Ectodermal cell (in vitro differentiated cells): ENCODE data around the gene MEIKIN.
"Not testable (repeated sequence)": the region's sequence is repeated elsewhere in the genome, so short reads cannot be mapped to it uniquely, and the experiment has no call there.

ENCODE experiments used
- H3K27ac ChIP-seq: 2 replicates; pipeline ENCODE4 v1.7.0; 2013; ENCODE audit warnings: mild to moderate bottlenecking, low read depth, low read length; ENCODE audit not compliant: insufficient read depth, poor library complexity, severe bottlenecking
- H3K27me3 ChIP-seq: 2 replicates; pipeline ENCODE4 v1.7.0; 2013; ENCODE audit warnings: mild to moderate bottlenecking, low read length; ENCODE audit not compliant: insufficient read depth, control insufficient read depth, poor library complexity, severe bottlenecking
- H3K36me3 ChIP-seq: one replicate; pipeline ENCODE4 v1.7.0; 2013; ENCODE audit warnings: low read length; ENCODE audit not compliant: control insufficient read depth, insufficient read depth
- H3K4me1 ChIP-seq: one replicate; pipeline ENCODE4 v1.7.0; 2013; ENCODE audit warnings: low read length; ENCODE audit not compliant: control insufficient read depth, insufficient read depth
- H3K4me3 ChIP-seq: 2 replicates; pipeline ENCODE4 v1.7.0; 2013; ENCODE audit warnings: low read depth, low read length, control low read depth; ENCODE audit not compliant: insufficient read depth
- H3K9me3 ChIP-seq: 2 replicates; pipeline ENCODE4 v1.7.0; 2013; ENCODE audit warnings: mild to moderate bottlenecking, low read length, moderate library complexity; ENCODE audit not compliant: control insufficient read depth
- WGBS, 2 experiments: methylation state at CpG; one replicate each; pipeline ENCODE4 v1.1.7; 2013; ENCODE audit warnings: missing lambda C conversion rate in 2 of 2; 5-methylcytosine and 5-hydroxymethylcytosine counted together

The MEIKIN gene

DNA sequence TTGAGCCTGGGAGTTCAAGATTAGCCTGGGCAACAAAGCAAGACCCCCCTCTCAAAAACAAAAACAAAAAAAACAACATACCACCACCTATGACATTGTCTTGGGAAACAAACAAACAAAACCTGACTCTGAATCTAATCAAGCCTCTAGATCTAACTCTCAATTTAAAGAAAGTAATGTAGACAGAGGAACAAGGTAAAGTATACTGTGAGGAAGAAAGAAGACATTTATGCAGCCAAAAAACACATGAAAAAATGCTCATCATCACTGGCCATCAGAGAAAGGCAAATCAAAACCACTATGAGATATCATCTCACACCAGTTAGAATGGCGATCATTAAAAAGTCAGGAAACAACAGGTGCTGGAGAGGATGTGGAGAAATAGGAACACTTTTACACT, 167.3 kb downstream of the MEIKIN start:
- H3K36me3 ChIP-seq, H3K27me3 ChIP-seq, H3K4me1 ChIP-seq, H3K9me3 ChIP-seq, H3K4me3 ChIP-seq, H3K27ac ChIP-seq: not testable (repeated sequence)
- WGBS, 2 experiments, result no CpG with 5 or more reads among the region's 1 CpG

- no peaks in the 10 kb centered on the region for H3K4me1 ChIP-seq
- H3K9me3 ChIP-seq, result no peaks in the 10 kb centered on the region
- WGBS, 2 experiments, result 88 to 95% methylated on average over 1 of the region's 1 CpG
- no peaks in the 10 kb centered on the region for H3K27me3 ChIP-seq
- no peak overlapping the region for H3K27ac ChIP-seq
- no peak overlapping the region for H3K4me3 ChIP-seq
- H3K36me3 ChIP-seq, result no peaks in the 10 kb centered on the region
Measured at GRCh38 chr5:131776450-131776849, 169.0 kb downstream of the MEIKIN start.

DNA sequence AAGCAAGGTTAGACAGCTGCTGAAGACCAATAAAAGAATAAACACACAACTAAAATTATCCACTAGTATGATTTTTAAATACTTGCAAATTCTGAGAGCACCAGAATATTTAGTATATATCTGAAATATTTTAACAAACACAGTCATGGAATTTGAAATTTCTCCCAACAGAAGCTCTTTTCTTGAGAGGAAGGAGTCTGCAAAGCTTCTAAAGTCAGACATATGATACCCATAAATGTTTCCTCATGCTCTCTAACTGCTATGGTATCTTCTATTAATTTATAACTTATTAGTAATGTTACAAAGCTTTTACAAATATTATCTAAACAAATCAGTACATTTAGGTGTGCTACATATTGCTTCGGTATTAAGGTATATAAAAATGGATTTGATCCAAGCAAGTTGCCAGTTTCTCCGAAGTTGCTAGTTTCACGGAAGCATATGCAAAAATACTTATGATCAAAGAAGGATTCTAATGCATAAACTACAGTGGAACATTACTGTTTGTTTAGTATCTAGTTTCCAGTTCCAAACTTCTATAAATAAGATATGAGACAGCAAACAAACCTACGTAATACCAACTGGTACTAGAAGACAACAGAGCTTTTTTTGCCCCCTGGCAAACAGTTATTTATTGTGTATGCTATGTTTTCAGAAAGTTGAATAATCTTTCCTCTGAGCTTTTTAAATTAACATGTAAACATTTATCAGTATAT, 170.7 kb downstream of the MEIKIN start:
- no peak overlapping the region for H3K4me3 ChIP-seq
- no peaks in the 10 kb centered on the region for H3K9me3 ChIP-seq
- WGBS, 2 experiments, result 98 to 100% methylated on average over 3 to 4 of the region's 4 CpGs

GRCh38 chr5:131773805-131774204, 171.7 kb downstream of the MEIKIN start:
- Histone ChIP-seq H3K9me3 (no peaks in the 10 kb centered on the region), H3K27me3 (no peaks in the 10 kb centered on the region), H3K27ac (no peak overlapping the region), H3K4me1 (no peaks in the 10 kb centered on the region), H3K4me3 (no peak overlapping the region), H3K36me3 (no peaks in the 10 kb centered on the region)
- WGBS, 2 experiments, result 95 to 100% methylated on average over 2 of the region's 2 CpGs

More for the DNA sequence above, 170.7 kb downstream of the MEIKIN start:
- H3K36me3 ChIP-seq, result no peaks in the 10 kb centered on the region
- no peak overlapping the region for H3K27ac ChIP-seq
- no peaks in the 10 kb centered on the region for H3K4me1 ChIP-seq
- H3K27me3 ChIP-seq, result no peaks in the 10 kb centered on the region

DNA sequence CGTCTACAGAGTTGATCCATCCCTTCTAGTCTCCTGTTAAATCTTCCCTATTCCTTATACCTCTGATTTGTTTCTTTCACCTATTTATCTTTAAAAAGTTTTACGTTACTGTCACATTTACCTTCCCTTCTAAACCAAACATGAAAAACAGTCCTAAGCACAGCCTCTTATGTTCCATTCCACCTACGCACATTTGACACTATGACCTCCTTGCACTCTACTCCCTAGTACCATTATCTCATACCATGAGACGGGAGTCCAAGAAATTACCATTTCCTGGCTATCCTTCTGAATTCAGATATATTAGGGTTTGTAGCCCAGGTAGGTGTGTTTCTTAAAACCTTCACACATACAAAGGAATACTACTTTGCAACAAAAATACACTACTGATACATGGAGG, 173.8 kb downstream of the MEIKIN start:
- H3K36me3 ChIP-seq, result no peaks in the 10 kb centered on the region
- no peak overlapping the region for H3K27ac ChIP-seq

GRCh38 chr5:131769961-131770360, 175.5 kb downstream of the MEIKIN start:
- no peaks in the 10 kb centered on the region for H3K27me3 ChIP-seq
- no peaks in the 10 kb centered on the region for H3K4me1 ChIP-seq
- no peaks in the 10 kb centered on the region for H3K9me3 ChIP-seq
- H3K27ac ChIP-seq, result no peak overlapping the region
- WGBS, 2 experiments, result 89 to 98% methylated on average over 1 of the region's 1 CpG
- no peak overlapping the region for H3K4me3 ChIP-seq
- no peaks in the 10 kb centered on the region for H3K36me3 ChIP-seq

More for the DNA sequence above, 173.8 kb downstream of the MEIKIN start:
- no peaks in the 10 kb centered on the region for H3K9me3 ChIP-seq
- no peaks in the 10 kb centered on the region for H3K27me3 ChIP-seq
- no peaks in the 10 kb centered on the region for H3K4me1 ChIP-seq
- WGBS, 2 experiments, result 88 to 91% methylated on average over 3 to 4 of the region's 4 CpGs
- H3K4me3 ChIP-seq, result no peak overlapping the region

- 93 to 97% methylated on average over 1 of the region's 1 CpG for WGBS, 2 experiments
- no peaks in the 10 kb centered on the region for H3K36me3 ChIP-seq
Measured at GRCh38 chr5:131769336-131769735, 176.1 kb downstream of the MEIKIN start.

DNA sequence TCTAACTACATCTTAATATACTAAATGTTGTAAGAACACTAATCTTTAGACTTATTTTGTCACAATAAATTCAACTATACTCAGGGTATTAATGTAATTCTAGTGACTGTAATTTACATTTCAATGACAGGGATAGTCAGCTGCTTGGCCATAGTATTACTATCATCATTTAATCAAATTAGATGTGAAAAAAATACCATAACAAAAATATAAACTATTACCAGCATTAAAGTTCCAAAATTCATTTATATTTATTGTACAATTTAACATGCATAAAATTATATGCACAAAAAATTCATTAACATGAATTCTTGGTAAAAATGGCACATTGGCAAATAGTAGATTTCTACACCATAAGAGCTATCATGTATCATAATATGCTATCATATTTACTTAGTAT, 177.6 kb downstream of the MEIKIN start:
- Histone ChIP-seq H3K36me3 (peaks cover 3% of the 10 kb centered on the region), H3K27ac (no peak overlapping the region), H3K27me3 (no peaks in the 10 kb centered on the region), H3K4me3 (no peak overlapping the region), H3K4me1 (no peaks in the 10 kb centered on the region), H3K9me3 (no peaks in the 10 kb centered on the region)

More at GRCh38 chr5:131769336-131769735, 176.1 kb downstream of the MEIKIN start:
- Histone ChIP-seq H3K4me1 (no peaks in the 10 kb centered on the region), H3K4me3 (no peak overlapping the region), H3K27ac (no peak overlapping the region), H3K27me3 (no peaks in the 10 kb centered on the region), H3K9me3 (no peaks in the 10 kb centered on the region)

GRCh38 chr5:131766689-131767088, 178.8 kb downstream of the MEIKIN start:
- H3K9me3 ChIP-seq, result no peaks in the 10 kb centered on the region
- peaks cover 3% of the 10 kb centered on the region for H3K36me3 ChIP-seq
- WGBS, 2 experiments, result 85 to 92% methylated on average over 3 of the region's 3 CpGs
- no peaks in the 10 kb centered on the region for H3K27me3 ChIP-seq
- H3K4me3 ChIP-seq, result no peak overlapping the region
- H3K4me1 ChIP-seq, result no peaks in the 10 kb centered on the region
- H3K27ac ChIP-seq, result no peak overlapping the region

DNA sequence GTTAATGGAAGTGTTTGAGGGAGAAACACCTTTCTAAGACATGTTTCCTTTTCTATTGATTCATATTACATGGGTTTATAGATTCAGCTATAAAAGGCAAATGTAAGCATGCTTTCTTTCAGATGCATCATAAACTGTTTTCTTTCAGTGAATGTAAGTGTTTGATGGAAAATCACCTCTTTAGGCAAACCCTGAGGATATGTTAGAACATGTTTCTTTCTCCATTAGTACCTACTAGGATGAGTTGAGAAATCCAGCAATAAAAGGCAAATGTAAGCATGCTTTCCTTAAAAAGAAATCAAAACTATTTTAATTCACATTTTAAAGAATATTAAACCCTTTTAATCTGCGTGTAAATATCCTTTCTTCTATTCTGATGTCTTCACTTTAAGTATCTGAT, 180.2 kb downstream of the MEIKIN start:
- Histone ChIP-seq H3K4me3 (no peak overlapping the region), H3K27me3 (no peaks in the 10 kb centered on the region), H3K27ac (no peak overlapping the region), H3K9me3 (no peaks in the 10 kb centered on the region), H3K4me1 (no peaks in the 10 kb centered on the region), H3K36me3 (peaks cover 3% of the 10 kb centered on the region)
- WGBS, 2 experiments, result 80 to 86% methylated on average over 1 of the region's 1 CpG

GRCh38 chr5:131763968-131764367, 181.5 kb downstream of the MEIKIN start:
- H3K4me1 ChIP-seq, result no peaks in the 10 kb centered on the region
- no peak overlapping the region for H3K27ac ChIP-seq
- no peak overlapping the region for H3K4me3 ChIP-seq
- 98 to 99% methylated on average over 3 of the region's 3 CpGs for WGBS, 2 experiments
- peaks cover 3% of the 10 kb centered on the region for H3K36me3 ChIP-seq
- no peaks in the 10 kb centered on the region for H3K27me3 ChIP-seq
- no peaks in the 10 kb centered on the region for H3K9me3 ChIP-seq
